ENCODE measurements around the gene PHF11.
A peak's percentile ranks its signal among the peaks of the same experiment; 100 is the strongest.
"Not testable (repeated sequence)": the region's sequence is repeated elsewhere in the genome, so short reads cannot be mapped to it uniquely, and the experiment has no call there.

PHF11 gene

DNA sequence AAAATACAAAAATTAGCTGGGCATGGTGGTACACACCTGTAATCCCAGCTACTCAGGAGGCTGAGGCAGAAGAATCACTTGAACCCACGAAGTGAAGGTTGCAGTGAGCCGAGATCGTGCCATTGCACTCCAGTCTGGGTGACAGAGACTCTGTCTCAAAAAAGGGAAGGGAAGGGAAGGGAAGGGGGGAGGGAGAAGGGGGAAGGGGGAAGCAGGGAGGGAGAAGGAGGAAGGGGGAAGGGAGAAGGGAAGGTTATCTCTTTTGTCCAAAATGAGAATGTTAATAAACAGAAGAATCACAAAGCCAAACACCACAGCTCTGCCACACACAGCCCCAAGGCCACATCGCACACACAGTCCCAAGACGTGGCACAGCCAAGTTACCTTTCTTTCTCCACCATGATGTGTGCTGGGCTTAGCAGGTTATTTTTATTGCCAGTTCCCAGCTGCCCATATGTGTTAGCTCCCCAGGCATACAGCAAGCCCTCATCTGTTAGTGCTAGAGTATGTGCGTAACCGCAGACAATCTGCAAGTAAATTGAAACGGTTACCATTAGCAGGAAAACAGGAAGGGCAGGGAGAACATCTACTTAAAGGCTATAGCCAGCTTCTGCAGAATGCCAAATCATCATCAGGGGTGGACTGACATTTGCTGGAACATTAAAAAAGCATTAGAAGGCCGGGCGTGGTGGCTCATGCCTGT lies 55.3 kb downstream of the PHF11 start:
- DNase-seq: no peak

DNA sequence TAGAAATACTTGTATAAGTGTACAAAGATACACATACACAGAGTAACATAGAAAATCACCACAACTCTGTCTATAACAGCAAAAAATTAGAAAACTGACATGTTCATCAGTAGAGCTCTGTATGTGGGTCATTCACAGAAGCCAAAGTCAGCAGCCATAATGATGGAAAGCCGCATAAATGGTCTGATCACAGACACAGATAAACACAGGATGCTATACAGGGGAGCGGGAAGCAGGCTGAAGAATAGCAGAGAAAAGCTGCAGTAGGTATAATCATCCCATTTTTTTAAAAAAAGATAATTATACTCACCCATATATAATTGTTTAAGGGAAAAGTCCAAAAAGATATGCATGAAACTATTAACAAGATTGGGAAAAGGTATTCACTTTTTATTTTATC lies 58.1 kb downstream of the PHF11 start:
- DNase-seq: no peak

DNA sequence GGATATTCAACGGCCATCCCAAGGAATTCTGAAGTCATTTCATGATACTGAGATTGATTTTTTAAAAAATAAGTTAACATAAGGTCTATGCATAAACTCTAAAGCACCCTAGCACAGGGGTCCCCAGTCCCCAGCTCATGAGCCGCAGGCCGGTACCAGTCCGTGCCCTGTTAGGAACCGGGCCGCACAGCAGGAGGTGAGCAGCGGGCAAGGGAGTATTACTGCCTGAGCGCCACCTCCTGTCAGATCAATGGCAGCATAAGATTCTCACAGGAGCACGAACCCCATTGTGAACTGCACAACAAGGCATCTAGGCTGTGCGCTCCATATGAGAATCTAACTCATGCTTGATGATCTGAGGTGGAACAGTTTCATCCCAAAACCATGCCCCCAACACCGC lies 58.6 kb downstream of the PHF11 start:
- DNase-seq: no peak

DNA sequence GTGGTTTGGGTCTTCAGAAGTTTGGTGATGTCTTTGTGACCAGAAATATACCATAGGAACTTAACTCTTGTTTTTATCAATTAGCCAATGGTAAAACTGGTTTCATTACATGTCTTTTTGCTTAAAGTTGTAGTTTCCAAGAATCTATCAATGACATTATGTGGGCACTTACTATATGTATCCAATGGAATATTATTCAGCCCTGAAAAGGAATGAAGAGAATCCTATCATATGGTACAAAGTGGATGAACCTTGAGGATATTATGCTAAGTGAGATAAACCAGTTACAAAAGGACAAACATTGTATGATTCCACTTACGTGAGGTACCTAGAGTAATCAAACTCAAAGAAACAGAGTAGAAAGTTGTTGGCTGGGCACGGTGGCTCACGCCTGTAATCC lies 63.3 kb downstream of the PHF11 start:
- DNase-seq: no peak

DNA sequence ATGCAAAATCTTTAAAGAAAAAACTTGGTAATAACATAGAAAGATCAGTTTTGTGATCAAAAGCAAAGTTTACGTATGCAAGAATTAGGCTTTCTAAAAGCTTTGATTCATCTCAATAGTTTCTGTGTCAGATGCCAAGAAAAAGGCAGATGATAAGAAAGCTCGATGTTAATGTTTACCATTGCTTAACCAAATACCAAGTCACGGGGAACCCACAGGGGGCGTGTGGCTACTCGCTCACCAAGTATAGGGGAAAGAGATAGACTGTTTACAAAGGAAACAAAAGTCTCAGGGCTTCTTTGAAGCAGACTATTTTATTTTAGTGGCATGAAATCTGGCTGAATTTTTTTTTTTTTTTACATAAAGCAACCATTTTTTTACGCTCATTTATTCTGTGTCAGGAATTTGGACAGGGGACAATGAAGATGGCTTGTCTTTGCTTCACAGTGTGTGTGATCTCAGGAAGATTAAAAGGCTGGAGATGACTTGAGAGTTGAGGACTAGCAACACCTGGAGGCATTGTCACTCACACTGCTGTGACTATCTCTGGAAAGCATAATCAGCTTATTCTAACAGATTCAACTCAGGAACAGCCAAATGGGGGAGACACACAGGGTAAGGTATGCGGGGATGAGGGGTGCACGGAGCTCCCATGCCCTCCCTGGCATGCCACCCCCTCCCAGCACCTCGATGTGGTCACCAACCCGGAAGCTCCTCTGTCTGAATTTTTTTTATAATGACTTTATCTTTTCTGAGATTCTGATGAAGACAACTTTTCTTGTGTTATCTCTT lies 64.7 kb downstream of the PHF11 start:
- no peak for DNase-seq

DNA sequence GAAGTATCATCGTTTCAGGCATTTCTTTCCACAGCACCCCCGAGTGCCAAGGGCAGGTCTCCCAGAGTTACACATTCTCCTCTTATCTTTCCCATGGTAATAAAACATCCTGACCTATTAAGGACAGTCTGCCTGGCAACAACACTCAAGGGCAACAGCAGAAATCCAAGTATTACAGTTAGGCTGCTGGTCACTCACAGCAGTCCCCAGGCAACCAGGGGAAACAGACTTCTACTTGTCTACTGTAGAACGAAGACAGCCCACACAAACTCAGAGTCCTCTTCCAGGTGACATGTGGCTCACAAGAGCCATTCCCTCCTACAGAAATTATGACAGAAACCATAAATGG lies 65.3 kb downstream of the PHF11 start:
- no peak for DNase-seq

DNA sequence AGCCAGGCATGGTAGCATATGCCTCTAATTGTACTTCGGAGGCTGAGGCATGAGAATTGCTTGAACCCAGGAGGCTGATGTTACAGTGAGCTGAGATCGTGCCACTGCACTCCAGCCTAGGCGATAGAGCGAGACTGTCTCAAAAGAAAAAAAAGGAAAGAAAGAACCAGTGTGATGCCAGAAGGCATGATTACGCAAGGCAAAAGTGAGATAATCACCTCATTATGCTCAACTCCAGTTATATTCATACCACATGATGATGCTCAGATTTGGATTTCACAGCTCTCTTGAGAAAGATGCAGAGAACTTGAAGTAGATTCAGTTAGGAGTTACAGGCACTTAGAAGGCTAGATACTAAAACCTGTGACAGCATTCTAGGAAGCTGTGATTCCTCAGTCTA lies 67.8 kb downstream of the PHF11 start:
- no peak for DNase-seq

DNA sequence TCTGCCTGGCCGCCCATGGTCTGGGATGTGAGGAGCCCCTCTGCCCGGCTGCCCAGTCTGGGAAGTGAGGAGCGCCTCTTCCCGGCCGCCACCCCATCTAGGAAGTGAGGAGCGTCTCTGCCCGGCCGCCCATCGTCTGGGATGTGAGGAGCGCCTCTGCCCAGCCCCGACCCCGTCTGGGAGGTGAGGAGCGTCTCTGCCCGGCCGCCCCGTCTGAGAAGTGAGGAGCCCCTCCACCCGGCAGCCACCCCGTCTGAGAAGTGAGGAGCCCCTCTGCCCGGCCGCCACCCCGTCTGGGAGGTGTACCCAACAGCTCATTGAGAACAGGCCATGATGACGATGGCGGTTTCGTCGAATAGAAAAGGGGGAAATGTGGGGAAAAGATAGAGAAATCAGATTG lies 69.7 kb downstream of the PHF11 start:
- DNase-seq: not testable (repeated sequence)

DNA sequence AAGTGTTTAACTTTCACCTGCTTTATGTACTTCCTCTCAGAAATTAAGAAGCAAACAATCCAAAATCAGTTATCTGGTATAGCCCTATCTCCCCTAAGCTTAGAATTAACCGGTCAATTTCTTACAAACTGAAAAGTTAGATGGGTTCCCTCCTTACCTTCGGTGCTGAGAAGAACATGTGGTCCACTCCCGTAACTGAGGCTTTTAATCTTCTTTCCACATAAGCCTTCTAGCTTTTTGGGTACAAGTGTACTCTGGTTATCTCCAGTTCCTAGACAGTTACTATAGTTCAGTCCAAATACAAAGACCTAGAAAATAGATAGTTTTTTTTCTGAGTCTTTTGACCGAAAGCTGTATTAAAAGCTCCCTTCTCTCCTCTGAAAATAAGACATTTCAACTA lies 70.7 kb downstream of the PHF11 start:
- DNase-seq: no peak

DNA sequence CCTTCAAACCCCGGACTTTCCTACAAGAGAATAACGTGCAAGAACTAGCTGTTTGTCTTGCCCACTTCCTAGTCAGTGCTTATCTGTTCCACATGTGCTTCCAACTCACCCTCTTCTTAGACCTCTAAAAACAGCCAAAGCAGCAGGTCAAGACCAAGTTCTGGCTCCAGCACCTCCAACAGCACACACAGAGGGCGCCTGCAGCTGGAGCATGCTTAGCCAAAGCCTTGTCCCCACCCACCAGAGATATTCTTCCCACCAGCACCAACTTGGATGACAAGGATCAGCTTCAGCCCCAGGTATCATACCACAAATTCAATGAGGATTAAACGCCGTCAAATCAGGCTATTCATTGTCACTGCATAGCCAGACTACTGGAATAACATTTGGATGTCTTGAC lies 71.7 kb downstream of the PHF11 start:
- DNase-seq: no peak

DNA sequence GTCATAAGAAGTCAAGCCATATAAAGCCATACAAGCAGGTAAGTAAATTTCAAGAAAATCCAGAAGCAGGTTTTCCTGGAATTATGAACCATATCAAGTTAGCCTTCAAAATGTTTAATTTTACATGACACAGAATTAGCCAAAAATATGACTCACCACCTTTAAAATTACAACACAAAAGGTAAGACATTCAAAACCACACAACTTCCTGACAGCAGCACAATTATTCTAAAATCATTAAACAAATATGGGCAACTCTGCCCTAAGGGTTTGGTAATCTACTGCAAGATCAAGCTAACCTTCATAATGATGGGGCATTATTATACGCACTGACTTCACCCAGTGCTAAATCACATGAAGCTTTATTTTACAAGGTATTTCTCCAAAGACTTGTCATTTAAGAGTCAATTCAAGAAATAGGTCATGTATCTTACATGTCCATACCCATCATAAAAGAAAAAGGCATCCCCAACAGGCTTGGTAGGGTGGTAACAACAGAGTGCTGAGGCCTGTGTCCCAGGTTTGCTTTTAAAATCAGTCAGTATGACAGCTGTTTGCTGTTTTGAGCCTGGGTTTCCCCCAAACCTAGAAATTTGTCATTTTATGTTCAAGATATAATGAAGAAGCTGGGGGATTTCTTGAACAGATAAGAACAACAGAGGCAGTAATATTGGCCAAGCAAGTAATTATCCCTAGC lies 74.4 kb downstream of the PHF11 start:
- peak; percentile 68 for DNase-seq

DNA sequence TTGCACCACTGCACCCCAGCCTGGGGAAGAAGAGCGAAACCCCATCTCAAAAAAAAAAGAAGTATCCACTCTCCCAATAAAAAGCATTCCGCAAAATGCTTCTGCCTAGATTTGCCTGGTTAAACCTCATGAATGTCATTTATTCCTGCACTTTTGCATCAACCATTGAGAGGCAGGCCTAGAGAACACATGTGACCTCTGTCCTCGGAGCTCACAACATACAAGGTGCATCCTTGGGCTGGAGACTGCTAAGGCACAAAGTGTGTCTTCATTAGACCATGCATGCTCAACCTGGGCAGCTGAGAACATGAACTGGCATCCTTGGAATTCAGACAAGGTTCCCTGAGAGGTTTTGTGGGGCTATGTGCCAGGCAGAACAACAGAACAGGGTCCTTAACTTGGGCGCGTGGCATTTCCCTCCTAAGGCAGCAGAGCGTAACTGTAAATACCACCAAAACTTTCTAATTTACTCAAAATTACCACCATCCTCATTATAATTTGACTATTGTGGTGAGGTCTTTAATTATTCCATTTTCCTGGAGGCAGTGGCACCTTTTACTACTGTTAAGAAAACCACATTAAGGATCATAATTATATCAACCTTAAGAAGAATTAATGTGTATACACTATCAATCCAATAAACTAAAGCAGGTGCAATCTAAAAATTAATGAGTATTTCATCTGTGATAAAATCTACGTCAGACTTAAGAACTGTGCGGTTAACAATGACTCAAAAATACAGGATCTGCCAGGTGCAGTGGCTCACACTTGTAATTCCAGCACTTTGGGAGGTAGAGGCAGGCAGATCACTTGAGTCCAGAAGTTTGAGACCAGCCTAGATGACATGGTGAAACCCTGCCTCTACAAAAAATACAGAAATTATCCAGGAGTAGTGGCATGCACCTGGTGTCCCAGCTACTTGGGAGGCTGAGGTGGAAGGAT lies 75.8 kb downstream of the PHF11 start:
- DNase-seq: no peak

Measured in CD4-positive, alpha-beta T cell treated with Interleukin-4 for 4 hours (primary cell).